Hepatocyte (in vitro differentiated cells): ENCODE measurements around the gene IL1RAPL1.

Experiments
- EZH2 ChIP-seq: fragments of 200-600 bp; sonication (generic); IDR thresholded peaks from 2 replicates; pipeline ENCODE4 v1.6.1; 2016; ENCODE audit warnings: antibody characterized with exemption, mild to moderate bottlenecking, borderline replicate concordance
- TF ChIP-seq, protein P1 (sequence below): fragments of 200-600 bp; sonication (generic); IDR thresholded peaks from 2 replicates; pipeline ENCODE4 v1.5.1; 2016; ENCODE audit warnings: antibody characterized with exemption, mild to moderate bottlenecking; ENCODE audit not compliant: poor library complexity

DNA sequence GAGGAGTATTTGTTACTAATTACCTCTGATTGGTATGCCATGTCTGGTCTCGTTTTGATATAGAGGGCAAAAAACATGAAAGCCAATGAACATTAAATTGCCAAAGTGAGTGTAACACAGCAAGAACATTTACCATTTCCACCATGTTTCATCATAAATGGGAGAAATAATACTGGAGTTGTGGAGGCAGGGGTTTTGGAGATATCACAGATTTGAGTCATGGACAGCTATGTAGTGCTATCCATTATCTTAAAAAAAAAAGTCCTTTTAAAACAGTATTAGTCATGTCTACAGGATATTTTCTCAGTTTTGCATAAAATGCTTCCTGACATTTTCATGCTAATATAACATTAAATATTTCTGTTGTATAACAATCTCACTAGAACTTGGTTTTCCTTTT is 301.2 kb downstream of the IL1RAPL1 start:
- TF ChIP-seq, protein P1, sequence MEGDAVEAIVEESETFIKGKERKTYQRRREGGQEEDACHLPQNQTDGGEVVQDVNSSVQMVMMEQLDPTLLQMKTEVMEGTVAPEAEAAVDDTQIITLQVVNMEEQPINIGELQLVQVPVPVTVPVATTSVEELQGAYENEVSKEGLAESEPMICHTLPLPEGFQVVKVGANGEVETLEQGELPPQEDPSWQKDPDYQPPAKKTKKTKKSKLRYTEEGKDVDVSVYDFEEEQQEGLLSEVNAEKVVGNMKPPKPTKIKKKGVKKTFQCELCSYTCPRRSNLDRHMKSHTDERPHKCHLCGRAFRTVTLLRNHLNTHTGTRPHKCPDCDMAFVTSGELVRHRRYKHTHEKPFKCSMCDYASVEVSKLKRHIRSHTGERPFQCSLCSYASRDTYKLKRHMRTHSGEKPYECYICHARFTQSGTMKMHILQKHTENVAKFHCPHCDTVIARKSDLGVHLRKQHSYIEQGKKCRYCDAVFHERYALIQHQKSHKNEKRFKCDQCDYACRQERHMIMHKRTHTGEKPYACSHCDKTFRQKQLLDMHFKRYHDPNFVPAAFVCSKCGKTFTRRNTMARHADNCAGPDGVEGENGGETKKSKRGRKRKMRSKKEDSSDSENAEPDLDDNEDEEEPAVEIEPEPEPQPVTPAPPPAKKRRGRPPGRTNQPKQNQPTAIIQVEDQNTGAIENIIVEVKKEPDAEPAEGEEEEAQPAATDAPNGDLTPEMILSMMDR = no peak
- no peak for TF ChIP-seq EZH2
